ENCODE results near the gene C12orf56. TPM values are rescaled to one million over a fixed set of nuclear protein-coding genes. Genes with fewer than 3 reads are reported as not detected.

C12orf56 gene
- polyA plus RNA-seq, 3 donors, result not detected

DNA sequence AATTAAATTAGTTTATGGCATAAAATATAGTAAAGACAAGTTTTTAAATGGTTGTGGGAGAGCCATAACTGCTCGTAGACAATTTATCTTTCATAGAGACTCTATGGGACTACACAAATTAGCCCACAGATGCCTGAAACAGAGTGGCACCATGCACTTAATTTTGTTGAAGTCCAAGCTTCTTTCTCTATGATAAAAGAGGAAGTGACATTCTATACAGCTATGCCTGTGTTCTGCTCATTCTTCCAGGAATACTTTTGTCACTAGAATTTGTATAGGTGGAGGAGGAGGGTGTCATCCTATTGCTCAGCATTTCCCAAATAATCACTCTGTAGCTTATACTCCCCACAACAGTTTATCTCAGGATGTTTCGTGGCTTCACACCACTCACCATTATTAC lies 124.7 kb downstream of the C12orf56 start:
- 73 to 82% (median 74%) methylated on average over 2 of the region's 2 CpGs for WGBS, 3 donors
- H3K27ac ChIP-seq (ENCODE audit: low read depth, low read length), result no peak overlapping the region

DNA sequence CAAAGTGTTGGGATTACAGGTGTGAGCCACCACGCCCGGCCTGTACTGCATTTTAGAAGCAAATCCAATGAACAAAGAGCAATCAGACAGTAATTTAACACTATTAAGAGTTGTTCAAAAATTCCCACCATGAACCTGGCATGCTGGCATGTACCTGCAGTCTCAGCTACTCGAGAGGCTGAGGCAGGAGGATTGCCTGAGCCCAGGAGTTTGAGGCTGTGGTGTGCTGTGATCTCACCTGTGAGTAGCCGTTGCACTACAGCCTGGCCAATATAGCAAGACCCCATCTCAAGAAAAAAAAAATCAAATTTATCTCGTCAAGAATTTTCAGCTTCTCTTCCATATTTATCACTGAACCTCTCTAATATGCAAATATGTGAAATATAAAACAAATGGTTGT lies 128.7 kb downstream of the C12orf56 start:
- WGBS, 3 donors, result 88 to 93% (median 90%) methylated on average over 5 of the region's 5 CpGs
- H3K27ac ChIP-seq (ENCODE audit: low read depth, low read length), result no peak overlapping the region

DNA sequence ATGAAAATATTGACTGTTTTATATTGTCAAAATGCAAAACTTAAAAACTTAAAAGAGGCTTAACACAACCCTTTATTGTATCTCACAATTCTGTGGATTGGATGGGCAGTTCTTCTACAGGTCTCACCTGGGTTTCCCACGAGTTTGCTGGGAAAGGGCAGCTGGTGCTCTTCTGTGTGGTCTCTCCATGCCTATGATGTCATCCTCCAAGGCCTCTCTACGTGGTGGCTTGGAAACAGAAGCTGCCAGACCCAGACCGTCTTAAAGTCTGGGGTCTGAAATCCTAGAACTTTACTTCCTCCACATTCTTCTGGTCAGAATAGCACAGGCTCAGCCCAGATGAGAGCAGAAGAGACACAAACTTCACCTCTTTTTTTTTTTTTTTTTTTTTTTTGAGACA lies 132.0 kb downstream of the C12orf56 start:
- 35 to 56% (median 46%) methylated on average over 3 of the region's 3 CpGs for WGBS, 3 donors
- no peak overlapping the region for H3K27ac ChIP-seq (ENCODE audit: low read depth, low read length)

DNA sequence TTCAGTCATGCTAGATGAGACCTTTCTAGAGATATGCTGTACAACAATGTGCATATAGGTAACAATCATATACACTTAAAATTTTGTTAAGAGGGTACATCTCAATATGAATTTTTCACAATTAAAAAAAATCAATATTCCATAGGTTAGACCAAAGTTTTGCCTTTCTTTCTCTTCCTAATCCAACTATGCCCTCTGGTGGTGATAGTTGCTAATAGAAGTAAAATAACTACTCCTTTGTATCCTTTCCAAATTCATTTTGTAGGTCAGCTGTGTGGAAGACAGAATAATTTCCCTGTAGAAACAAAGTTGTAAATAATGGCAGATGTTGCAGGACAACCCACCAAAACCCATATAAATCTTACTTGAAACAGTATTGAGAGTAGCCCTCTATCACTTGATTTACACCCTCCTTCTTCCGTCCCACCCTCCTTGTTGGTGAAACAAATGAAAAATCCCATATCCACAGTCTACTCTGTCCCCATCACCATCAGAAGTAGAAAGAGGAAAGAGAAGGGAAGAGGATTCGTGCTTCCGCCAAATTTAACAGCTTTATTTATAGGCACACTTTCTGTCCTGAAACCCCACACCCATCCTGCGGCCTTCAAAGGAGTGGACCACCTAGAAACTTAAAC lies 134.3 kb downstream of the C12orf56 start:
- 65 to 69% (median 66%) methylated on average over 4 of the region's 4 CpGs for WGBS, 3 donors
- no peak overlapping the region for H3K27ac ChIP-seq (ENCODE audit: low read depth, low read length)

DNA sequence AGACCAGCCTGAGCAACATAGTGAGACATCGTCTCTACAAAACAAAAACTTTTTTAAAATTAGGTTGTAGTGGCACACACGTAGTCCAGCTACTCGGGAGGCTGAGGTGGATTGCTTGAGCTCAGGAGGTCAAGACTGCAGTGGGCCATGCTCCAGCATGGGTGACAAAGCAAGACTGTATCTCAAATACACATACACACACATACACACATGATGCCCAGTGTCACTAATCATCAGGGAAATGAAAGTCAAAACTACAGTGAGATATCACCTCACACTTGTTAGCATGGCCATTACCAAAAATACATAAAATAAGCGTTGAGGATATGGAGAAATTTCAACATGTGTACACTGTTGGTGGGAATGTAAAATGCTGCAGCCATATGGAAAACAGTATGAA lies 135.3 kb downstream of the C12orf56 start:
- WGBS, 3 donors, result 66 to 79% (median 72%) methylated on average over 4 of the region's 4 CpGs
- H3K27ac ChIP-seq (ENCODE audit: low read depth, low read length), result no peak overlapping the region

DNA sequence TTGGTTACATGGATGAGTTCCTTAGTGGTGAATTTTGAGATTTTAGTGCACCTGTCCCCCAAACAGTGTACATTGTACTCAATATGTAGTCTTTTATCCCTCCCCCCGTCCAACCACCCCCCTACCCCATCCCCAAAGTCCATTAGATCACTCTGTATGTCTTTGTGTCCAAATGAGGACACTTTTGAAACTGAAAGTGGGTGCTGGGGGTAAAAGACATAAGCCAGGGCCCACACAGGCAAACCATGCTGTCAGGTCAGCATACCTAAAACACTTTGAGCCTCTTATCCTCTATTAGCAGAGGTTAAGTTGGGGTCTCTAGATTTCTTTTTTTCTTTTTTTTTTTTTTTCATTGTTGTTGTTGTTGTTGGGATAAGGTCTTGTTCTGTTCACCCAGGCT lies 137.2 kb downstream of the C12orf56 start:
- WGBS, 3 donors, result 36 to 63% (median 60%) methylated on average over 1 of the region's 1 CpG
- H3K27ac ChIP-seq (ENCODE audit: low read depth, low read length), result no peak overlapping the region

DNA sequence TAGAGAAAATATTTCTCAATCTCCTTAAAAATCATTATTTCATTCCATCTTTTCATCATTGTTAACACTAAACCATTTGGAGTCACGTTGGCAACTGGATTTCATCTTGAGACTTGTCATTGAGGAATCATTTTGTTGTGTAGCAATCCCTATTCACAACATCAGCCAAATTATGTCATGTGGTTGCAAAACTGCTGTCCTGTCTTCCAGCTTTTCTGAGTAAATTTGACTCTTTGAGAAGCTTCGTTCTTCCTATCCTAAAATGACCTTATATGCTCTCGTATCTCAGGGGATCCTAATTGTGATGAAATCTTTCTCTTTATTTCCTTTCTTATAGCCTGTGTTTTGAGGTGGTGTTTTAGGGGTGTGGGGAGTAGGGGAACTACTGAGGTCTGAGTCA lies 137.9 kb downstream of the C12orf56 start:
- 25 to 71% (median 30%) methylated on average over 3 of the region's 3 CpGs for WGBS, 3 donors
- no peak overlapping the region for H3K27ac ChIP-seq (ENCODE audit: low read depth, low read length)

DNA sequence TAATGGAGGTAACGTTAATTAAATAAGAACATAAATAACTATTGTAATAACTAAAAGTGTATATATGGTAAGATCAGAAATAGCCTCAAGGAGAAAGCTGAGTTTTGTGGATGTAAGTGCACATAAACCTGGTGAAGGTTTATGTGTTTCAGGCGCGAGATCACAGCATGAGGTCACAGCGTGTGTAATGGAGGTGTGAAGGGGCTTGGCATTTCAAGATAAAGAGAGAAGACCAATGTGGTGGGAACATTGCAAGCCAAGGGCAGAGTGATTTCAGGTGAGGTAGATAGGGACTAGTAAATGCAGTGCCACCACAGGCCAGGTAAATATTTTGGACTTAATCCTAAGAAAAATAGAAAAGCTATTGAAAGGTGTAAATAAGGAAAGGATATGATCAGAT lies 146.7 kb downstream of the C12orf56 start:
- no peak overlapping the region for H3K27ac ChIP-seq (ENCODE audit: low read depth, low read length)
- WGBS, 3 donors, result 87 to 90% (median 90%) methylated on average over 4 of the region's 4 CpGs

DNA sequence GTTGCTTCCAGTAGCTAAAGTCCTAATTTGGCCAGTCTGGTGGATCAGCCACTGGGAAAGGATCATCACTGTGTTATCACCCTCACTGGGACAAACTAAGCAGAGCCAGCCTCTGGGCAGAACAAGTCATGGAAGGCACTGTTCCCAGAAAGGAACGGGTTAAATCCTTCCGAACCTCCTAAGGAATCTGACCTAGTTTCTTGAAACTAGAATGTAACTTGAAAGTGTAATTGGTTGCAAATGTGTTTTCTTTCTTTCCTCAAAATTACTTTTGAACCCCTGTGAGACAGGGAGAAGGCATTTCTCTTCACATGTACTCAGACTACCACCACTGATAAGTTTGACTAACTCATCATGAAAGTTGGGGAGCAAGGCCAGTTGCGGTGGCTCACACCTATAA lies 149.8 kb downstream of the C12orf56 start:
- no peak overlapping the region for H3K27ac ChIP-seq (ENCODE audit: low read depth, low read length)
- 75 to 78% (median 77%) methylated on average over 3 of the region's 3 CpGs for WGBS, 3 donors

DNA sequence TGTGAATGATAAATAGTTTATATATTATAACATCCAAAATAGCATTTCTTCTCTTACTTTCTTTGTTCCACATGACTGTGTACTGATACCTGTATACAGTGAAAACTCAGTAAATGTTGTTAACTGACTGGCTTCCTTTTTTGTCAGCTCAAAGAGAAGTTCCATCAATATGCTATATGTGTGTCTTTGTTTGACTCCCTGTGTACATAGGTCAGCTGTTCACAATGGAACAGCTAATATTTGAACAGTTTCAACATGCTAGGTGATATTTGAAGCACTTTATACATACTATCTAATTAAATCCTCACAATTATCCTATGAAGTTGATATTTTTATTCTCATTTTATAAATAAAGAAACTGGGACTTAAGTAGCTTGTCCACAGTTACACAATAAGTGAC lies 153.2 kb downstream of the C12orf56 start:
- H3K27ac ChIP-seq (ENCODE audit: low read depth, low read length), result no peak overlapping the region

DNA sequence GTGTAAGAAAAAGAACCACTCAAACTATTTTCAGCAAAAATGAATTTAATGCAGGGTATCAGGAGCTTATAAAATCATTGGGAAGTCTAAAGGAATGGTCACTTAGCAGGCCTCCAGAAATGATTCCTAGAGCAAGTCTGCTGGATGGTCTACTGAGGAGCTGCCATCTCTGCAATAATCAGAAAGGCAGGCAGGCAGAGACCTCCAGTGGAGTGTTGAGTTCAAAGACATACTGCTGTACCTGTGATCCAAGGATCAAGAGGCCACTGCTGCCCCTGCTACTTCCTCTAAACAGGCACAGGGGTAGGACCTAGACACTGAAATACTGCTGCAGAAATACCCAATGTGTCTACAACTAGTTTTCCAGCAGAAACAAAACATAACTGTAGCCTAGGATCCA lies 154.0 kb downstream of the C12orf56 start:
- no peak overlapping the region for H3K27ac ChIP-seq (ENCODE audit: low read depth, low read length)

DNA sequence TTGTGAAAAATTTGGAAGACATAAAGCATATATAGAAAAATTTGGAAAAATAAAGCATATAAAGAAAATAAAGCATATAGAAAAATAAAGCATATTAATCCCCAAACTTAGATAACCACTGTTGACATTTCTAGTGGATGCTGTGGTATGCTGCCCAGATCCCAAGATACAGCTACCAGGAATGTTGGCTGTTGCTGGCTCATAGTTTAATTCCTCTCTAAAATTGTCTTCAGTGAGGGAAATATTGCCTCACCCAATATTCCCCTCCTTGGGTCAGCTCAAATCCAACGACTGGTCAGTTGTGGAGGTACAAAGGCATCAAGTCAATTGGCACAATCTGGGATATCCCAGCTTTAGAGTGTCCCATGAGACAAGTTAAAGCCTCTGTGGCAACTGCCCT lies 158.4 kb downstream of the C12orf56 start:
- WGBS, 3 donors, result 62 to 85% (median 78%) methylated on average over 1 of the region's 1 CpG
- H3K27ac ChIP-seq (ENCODE audit: low read depth, low read length), result no peak overlapping the region

DNA sequence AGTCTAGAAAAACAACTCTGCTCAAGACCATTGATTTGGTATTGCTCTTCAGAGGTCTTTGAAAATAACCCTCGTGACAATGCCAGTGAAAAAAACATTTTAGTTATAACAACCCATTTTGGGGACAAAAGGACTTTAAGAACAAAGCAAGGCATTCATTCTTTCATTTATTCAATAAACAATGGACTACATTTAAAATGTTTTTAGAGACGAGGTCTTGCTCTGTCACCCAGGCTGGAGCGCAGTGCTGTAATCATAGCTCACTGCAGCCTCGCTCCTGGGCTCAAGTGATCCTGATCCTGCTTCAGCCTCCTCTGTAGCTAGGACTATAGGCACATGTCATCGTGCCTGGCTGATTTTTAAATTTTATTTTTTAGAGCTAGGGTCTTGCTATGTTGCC lies 160.8 kb downstream of the C12orf56 start:
- H3K27ac ChIP-seq (ENCODE audit: low read depth, low read length), result no peak overlapping the region

DNA sequence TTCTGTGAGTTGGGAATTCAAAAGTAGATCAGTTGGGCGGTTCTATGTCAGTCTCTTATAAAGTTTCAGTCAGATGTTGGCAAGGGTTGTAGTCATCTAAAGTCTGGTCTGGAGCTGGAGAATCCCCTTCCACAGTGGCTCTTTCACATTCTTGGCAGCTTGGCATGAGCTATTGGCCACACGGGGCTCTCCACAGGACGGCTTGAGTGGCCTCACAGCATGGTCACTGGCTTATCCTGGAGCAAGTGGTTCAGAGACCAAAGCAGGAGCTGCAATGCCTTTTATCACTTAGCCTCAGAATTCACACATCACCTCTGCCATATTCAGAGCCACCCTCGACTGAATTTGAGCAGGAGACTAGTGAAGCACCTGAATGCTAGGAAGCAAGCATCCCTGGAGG lies 161.3 kb downstream of the C12orf56 start:
- H3K27ac ChIP-seq (ENCODE audit: low read depth, low read length), result no peak overlapping the region
- 59 to 65% (median 59%) methylated on average over 4 of the region's 4 CpGs for WGBS, 3 donors

More for the DNA sequence above, 160.8 kb downstream of the C12orf56 start:
- 88 to 91% (median 88%) methylated on average over 5 of the region's 5 CpGs for WGBS, 3 donors

DNA sequence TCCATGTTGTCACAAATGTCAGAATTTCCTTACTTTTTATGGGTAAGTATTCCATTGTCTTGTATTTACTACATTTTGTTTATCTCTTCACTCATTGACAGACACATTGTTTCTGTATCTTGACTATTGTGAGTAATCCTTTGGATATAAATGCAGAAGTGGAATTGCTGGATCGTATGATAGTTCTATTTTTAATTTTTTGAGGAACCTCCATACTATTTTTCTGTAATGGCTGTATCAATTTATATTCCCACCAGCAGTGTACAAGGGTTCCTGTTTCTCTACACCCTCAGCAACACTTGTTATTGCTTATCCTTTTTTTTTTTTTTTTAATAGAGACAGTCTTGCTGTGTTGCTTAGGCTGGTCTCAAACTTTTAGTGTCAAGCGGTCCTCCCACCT lies 164.9 kb downstream of the C12orf56 start:
- no peak overlapping the region for H3K27ac ChIP-seq (ENCODE audit: low read depth, low read length)
- 13 to 34% (median 29%) methylated on average over 2 of the region's 2 CpGs for WGBS, 3 donors

DNA sequence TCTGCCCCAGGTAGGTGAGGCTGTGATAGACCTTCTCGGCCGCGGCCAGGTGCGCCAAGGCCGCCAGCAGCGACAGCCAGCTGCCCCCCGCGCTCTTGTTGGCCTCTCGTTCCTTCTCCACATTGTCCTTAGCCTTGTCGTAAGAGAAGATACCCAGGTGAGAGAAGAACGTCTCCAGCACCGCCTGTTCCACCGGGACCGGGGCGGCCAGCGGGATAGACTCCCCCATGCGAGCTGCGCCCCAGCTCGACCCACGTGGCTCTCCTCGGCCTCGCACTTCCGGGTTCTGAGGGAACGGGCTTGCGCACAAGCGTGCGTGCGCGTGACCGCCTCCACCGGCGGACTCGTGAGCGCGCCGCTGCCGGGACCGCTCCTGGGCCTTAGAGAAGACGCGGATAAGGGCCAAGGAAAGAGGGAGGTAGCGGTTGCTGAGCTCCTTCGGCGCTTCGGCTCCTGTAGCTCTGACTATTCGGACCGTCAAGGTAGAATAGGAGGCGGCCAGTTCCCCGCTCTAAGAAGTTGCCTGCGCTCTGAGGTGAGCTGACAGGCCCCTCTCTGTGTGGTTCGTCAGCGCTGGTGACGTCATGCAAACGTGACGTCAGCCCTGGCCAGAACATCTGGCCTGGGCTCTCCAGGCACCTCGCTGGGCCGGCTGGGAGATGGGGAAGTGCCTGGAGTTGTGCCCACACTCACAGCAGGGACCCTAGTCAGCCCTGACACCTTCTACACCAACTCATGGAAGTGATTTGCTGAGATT lies 168.4 kb downstream of the C12orf56 start, which contains the start of gene KICS2:
Gene KICS2 (minus strand): TSS at position 288 of the 757 bp plus-strand sequence. CDS start 59 bp downstream, at position 229.
- 0 to 1% (median 0%) methylated on average over 56 of the region's 56 CpGs for WGBS, 3 donors
- H3K27ac ChIP-seq (ENCODE audit: low read depth, low read length), result peak within 1 kb of the TSS; percentile 92

DNA sequence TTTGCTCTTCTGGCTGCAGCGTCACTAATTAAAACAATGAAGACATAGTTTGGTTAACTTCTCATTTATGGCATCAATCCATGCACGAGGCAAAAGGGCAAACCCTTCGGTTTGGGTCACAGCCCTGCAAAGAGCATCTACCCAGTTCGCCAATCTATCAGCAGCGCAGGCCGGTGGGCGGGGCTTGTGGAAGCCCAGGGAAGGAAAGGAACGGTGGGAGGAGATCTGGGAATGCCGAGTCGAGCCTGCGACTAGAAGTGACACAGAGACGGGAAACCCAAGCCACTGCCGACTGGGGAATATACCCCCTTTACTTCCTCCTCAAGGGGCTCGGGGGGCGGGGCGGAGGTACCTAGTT lies 168.9 kb downstream of the C12orf56 start:
- peak overlapping the region; percentile 92 for H3K27ac ChIP-seq (ENCODE audit: low read depth, low read length)
- 0 to 1% (median 0%) methylated on average over 16 of the region's 16 CpGs for WGBS, 3 donors

DNA sequence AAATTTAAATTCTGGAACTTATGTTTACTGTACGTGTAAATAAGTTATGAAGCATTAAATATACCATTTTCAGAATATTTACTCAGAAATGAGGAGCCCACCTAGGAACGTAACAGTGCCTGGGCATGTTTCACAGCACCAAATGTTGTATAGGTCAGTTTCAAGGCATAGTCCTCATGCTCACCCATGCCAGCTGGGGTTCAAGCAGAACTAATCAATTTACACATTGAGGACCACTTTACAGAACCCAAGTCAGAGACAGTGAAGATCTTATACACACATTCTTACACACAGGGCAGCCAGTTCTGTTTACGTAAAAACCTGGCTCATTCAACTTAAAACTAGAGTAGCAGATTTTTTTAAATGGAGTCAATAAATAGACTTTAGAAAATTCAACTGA lies 170.5 kb downstream of the C12orf56 start:
- no peak overlapping the region for H3K27ac ChIP-seq (ENCODE audit: low read depth, low read length)
- whole genome bisulfite sequencing, 3 donors, result 93 to 99% (median 93%) methylated on average over 3 of the region's 3 CpGs

DNA sequence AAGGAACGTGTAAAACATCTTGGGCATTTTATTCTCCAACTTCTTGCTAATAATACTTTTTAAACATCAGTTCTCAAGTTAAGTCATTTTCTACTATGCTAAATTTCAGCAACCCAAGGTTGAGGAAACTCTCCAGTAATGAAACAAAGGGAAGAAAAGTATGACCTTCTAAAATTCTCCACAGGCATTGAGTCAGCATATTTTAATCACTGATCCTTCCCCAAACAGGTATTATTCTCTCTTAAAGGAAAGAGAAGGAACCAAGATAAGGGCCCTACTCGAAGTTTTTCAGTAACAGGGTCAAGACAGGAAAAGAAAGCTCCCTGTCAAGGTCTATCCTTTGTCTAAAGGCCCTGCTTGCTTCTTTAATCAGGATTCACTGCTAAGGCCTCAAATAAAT lies 171.4 kb downstream of the C12orf56 start:
- WGBS, 3 donors, result 33 to 42% (median 39%) methylated on average over 2 of the region's 2 CpGs
- H3K27ac ChIP-seq (ENCODE audit: low read depth, low read length), result no peak overlapping the region

DNA sequence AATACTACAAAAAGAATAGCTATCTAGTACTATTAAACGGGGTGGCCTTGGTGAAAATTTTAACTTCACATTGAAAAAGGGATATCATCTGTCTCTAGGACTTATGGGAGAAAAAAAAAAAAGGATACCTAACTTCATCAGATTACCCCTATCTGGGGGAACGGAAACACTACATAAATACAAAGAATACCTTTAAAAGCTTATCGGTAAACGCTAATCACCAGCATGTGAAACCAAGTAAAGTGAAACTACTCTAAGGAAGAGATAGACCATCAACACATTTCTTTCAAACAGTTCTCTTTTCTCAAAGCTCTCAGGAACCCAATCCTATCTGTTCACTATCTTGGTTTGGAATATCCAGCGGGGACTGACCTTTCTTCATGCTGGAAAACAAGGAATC lies 172.0 kb downstream of the C12orf56 start:
- H3K27ac ChIP-seq (ENCODE audit: low read depth, low read length), result no peak overlapping the region
- WGBS, 3 donors, result 63 to 71% (median 68%) methylated on average over 5 of the region's 5 CpGs
